ENCODE data around the gene ELAC1. TPM values are rescaled to one million over a fixed set of nuclear protein-coding genes. Genes with fewer than 3 reads are reported as not detected.

Gene ELAC1
- total RNA-seq, 2 experiments from 2014 or later, result 1.5 to 4.2 TPM

GRCh38 chr18:51010218-51010617, 42.4 kb downstream of the ELAC1 start:
- intact Hi-C loops (cut with micrococcal nuclease; ENCODE audit: unreplicated experiment), result no loop called here
- Histone ChIP-seq H3K9me3 (ENCODE audit: low read length) (no peaks in the 10 kb centered on the region), H3K79me2 (ENCODE audit: insufficient read depth, low read depth, low read length) (no peaks in the 10 kb centered on the region), H3K4me1 (ENCODE audit: insufficient read depth, low read length, poor library complexity, severe bottlenecking) (no peaks in the 10 kb centered on the region), H2AFZ (ENCODE audit: low read length) (no peak overlapping the region), H3K36me3 (ENCODE audit: insufficient read depth, low read length) (no peaks in the 10 kb centered on the region), H3K9me2 (ENCODE audit: insufficient read depth, low read length) (no peaks in the 10 kb centered on the region), H3K4me3 (ENCODE audit: low read depth, low read length, poor library complexity, severe bottlenecking) (no peak overlapping the region), H3K27ac (ENCODE audit: low read depth, low read length, poor library complexity, severe bottlenecking) (no peak overlapping the region), H3K4me2 (ENCODE audit: low read length) (no peak overlapping the region), H4K20me1 (ENCODE audit: insufficient read depth, low read length) (no peaks in the 10 kb centered on the region)
- no TSS peak for BruUV-seq (replicated peaks)
- DNase-seq (ENCODE audit: low spot score), result no peak
- CTCF ChIA-PET (ENCODE audit: unreplicated experiment), result no interaction called here
- POLR2A ChIA-PET, result no interaction called here
- TF ChIP-seq CTCF (conservative IDR thresholded peaks at IDR 0.05; ENCODE audit: low read length), result no peak
- TF ChIP-seq EZH2phosphoT487 (IDR thresholded peaks at IDR 0.05; ENCODE audit: borderline replicate concordance, low read depth, low read length), result no peak

GRCh38 chr18:51011709-51012108, 43.9 kb downstream of the ELAC1 start:
- DNase-seq (ENCODE audit: low spot score), result no peak
- Histone ChIP-seq H3K4me2 (ENCODE audit: low read length) (no peak overlapping the region), H3K27ac (ENCODE audit: low read depth, low read length, poor library complexity, severe bottlenecking) (no peak overlapping the region), H3K79me2 (ENCODE audit: insufficient read depth, low read depth, low read length) (no peaks in the 10 kb centered on the region), H4K20me1 (ENCODE audit: insufficient read depth, low read length) (no peaks in the 10 kb centered on the region), H3K36me3 (ENCODE audit: insufficient read depth, low read length) (no peaks in the 10 kb centered on the region), H2AFZ (ENCODE audit: low read length) (no peak overlapping the region), H3K9me2 (ENCODE audit: insufficient read depth, low read length) (no peaks in the 10 kb centered on the region), H3K4me1 (ENCODE audit: insufficient read depth, low read length, poor library complexity, severe bottlenecking) (no peaks in the 10 kb centered on the region), H3K9me3 (ENCODE audit: low read length) (no peaks in the 10 kb centered on the region), H3K4me3 (ENCODE audit: low read depth, low read length, poor library complexity, severe bottlenecking) (no peak overlapping the region)
- intact Hi-C loops (cut with micrococcal nuclease; ENCODE audit: unreplicated experiment), result no loop called here
- POLR2A ChIA-PET, result no interaction called here
- no peak for TF ChIP-seq CTCF (conservative IDR thresholded peaks at IDR 0.05; ENCODE audit: low read length)
- TF ChIP-seq EZH2phosphoT487 (IDR thresholded peaks at IDR 0.05; ENCODE audit: borderline replicate concordance, low read depth, low read length), result no peak
- BruUV-seq (replicated peaks), result no TSS peak
- CTCF ChIA-PET (ENCODE audit: unreplicated experiment), result no interaction called here

GRCh38 chr18:51012441-51012840, 44.6 kb downstream of the ELAC1 start:
- H2AFZ ChIP-seq (ENCODE audit: low read length), result no peak overlapping the region
- no peaks in the 10 kb centered on the region for H4K20me1 ChIP-seq (ENCODE audit: insufficient read depth, low read length)
- ChIA-PET CTCF (ENCODE audit: unreplicated experiment) (no interaction called here), POLR2A (interaction anchor here (0.6 kb wide), 1 partner anchor 839 kb away, joined by 3 read pairs; no protein-coding TSS in a partner anchor)
- no peak for TF ChIP-seq EZH2phosphoT487 (IDR thresholded peaks at IDR 0.05; ENCODE audit: borderline replicate concordance, low read depth, low read length)
- no peak for TF ChIP-seq CTCF (conservative IDR thresholded peaks at IDR 0.05; ENCODE audit: low read length)
- H3K9me3 ChIP-seq (ENCODE audit: low read length), result no peaks in the 10 kb centered on the region
- H3K79me2 ChIP-seq (ENCODE audit: insufficient read depth, low read depth, low read length), result no peaks in the 10 kb centered on the region
- no peak for DNase-seq (ENCODE audit: low spot score)
- no peaks in the 10 kb centered on the region for H3K36me3 ChIP-seq (ENCODE audit: insufficient read depth, low read length)
- H3K27ac ChIP-seq (ENCODE audit: low read depth, low read length, poor library complexity, severe bottlenecking), result no peak overlapping the region
- H3K4me3 ChIP-seq (ENCODE audit: low read depth, low read length, poor library complexity, severe bottlenecking), result no peak overlapping the region
- H3K4me2 ChIP-seq (ENCODE audit: low read length), result no peak overlapping the region
- no TSS peak for BruUV-seq (replicated peaks)
- no peaks in the 10 kb centered on the region for H3K4me1 ChIP-seq (ENCODE audit: insufficient read depth, low read length, poor library complexity, severe bottlenecking)
- H3K9me2 ChIP-seq (ENCODE audit: insufficient read depth, low read length), result no peaks in the 10 kb centered on the region
- intact Hi-C loops (cut with micrococcal nuclease; ENCODE audit: unreplicated experiment), result no loop called here
